ENCODE results near the gene PRKACG.

DNA sequence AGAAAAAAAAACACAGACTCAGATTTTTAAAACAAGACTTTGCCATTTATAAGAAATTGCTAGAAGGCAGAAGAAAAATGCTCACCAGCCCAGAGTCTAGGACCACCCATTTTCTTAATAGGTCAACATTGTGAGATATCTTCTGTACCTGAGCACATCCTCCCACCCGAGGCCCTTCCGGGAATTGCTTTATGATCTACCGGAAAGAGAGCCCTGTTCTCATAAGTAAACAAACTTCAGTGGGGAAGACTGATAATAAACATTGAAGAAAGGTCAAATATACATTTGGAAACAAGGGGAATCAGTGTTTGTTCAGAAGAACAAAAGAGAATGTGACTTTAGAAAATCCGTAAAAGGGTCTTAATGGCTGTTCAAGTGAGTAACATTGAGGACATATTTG lies 44.4 kb downstream of the PRKACG start:
- TF ChIP-seq, protein P1, sequence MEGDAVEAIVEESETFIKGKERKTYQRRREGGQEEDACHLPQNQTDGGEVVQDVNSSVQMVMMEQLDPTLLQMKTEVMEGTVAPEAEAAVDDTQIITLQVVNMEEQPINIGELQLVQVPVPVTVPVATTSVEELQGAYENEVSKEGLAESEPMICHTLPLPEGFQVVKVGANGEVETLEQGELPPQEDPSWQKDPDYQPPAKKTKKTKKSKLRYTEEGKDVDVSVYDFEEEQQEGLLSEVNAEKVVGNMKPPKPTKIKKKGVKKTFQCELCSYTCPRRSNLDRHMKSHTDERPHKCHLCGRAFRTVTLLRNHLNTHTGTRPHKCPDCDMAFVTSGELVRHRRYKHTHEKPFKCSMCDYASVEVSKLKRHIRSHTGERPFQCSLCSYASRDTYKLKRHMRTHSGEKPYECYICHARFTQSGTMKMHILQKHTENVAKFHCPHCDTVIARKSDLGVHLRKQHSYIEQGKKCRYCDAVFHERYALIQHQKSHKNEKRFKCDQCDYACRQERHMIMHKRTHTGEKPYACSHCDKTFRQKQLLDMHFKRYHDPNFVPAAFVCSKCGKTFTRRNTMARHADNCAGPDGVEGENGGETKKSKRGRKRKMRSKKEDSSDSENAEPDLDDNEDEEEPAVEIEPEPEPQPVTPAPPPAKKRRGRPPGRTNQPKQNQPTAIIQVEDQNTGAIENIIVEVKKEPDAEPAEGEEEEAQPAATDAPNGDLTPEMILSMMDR (optimal IDR thresholded peaks at IDR 0.05 in 1 of 3, IDR thresholded peaks at IDR 0.05 in 1 of 3, conservative IDR thresholded peaks at IDR 0.05 in 1 of 3; ENCODE audit: extremely low read depth in 1 of 3, insufficient read depth in 2 of 3, low read length in 3 of 3) = no peak
- TF ChIP-seq EZH2 (IDR thresholded peaks at IDR 0.05; ENCODE audit: low read length) = no peak
